Activated gamma-delta T cell (primary cell): Measurements from ENCODE around the gene ANKHD1.

Experiments used
- DNase-seq: peaks from one replicate; lab custom pipeline; 2025; lab: John Stamatoyannopoulos, UW
- total RNA-seq, 2 donors: gene quantifications; one replicate each; lab custom pipeline; 2026; lab: John Stamatoyannopoulos, UW

The ANKHD1 gene
- total RNA-seq, result 9.2 to 12.5 reads per million in 2 donors

- peak; percentile 93 for DNase-seq
Observed at GRCh38 chr5:140401362-140402257, at the start of gene ANKHD1. ANKHD1 (plus strand) TSS chr5:140401833; CDS start chr5:140401968, 135 bp downstream.

GRCh38 chr5:140355546-140355945 is 46.1 kb upstream of the ANKHD1 start:
- DNase-seq, result no peak

GRCh38 chr5:140356853-140357725 is 44.5 kb upstream of the ANKHD1 start:
- DNase-seq, result no peak

GRCh38 chr5:140357726-140358093 is 43.9 kb upstream of the ANKHD1 start:
- DNase-seq, result peak; percentile 18

GRCh38 chr5:140358738-140359310 is 42.8 kb upstream of the ANKHD1 start:
- DNase-seq, result no peak

- no peak for DNase-seq
Observed at GRCh38 chr5:140360101-140360500, 41.5 kb upstream of the ANKHD1 start, which contains the start of gene SLC4A9. SLC4A9 (plus strand) TSS chr5:140360194; CDS start chr5:140360237, 43 bp downstream.

- no peak for DNase-seq
Observed at GRCh38 chr5:140360681-140361479, 40.8 kb upstream of the ANKHD1 start.

GRCh38 chr5:140361901-140362300 is 39.7 kb upstream of the ANKHD1 start:
- no peak for DNase-seq

- DNase-seq, result no peak
Observed at GRCh38 chr5:140362311-140362710, 39.3 kb upstream of the ANKHD1 start.

- peak; percentile 52 for DNase-seq
Observed at GRCh38 chr5:140362875-140363630, 38.6 kb upstream of the ANKHD1 start.

- no peak for DNase-seq
Observed at GRCh38 chr5:140363631-140364471, 37.8 kb upstream of the ANKHD1 start.

- DNase-seq, result no peak
Observed at GRCh38 chr5:140364472-140364765, 37.2 kb upstream of the ANKHD1 start.

GRCh38 chr5:140365282-140365681 is 36.4 kb upstream of the ANKHD1 start:
- DNase-seq, result no peak

GRCh38 chr5:140365941-140366340 is 35.7 kb upstream of the ANKHD1 start:
- no peak for DNase-seq

- DNase-seq, result no peak
Observed at GRCh38 chr5:140366589-140367255, 34.9 kb upstream of the ANKHD1 start.

GRCh38 chr5:140367256-140368013 is 34.2 kb upstream of the ANKHD1 start:
- DNase-seq, result no peak

- DNase-seq, result no peak
Observed at GRCh38 chr5:140371356-140372151, 30.1 kb upstream of the ANKHD1 start.
